GM21360 (cell line): ENCODE measurements around the gene A4GNT.
A peak's percentile ranks its signal among the peaks of the same experiment; 100 is the strongest.
"Not testable (repeated sequence)": the region's sequence is repeated elsewhere in the genome, so short reads cannot be mapped to it uniquely, and the experiment has no call there.

Experiments
- ATAC-seq: cut with Tn5 transposase; IDR thresholded peaks from one replicate; pipeline ENCODE4 v1.9.1; 2021; ENCODE audit warnings: mild to moderate bottlenecking, moderate library complexity; ENCODE audit not compliant: unreplicated experiment

A4GNT gene

DNA sequence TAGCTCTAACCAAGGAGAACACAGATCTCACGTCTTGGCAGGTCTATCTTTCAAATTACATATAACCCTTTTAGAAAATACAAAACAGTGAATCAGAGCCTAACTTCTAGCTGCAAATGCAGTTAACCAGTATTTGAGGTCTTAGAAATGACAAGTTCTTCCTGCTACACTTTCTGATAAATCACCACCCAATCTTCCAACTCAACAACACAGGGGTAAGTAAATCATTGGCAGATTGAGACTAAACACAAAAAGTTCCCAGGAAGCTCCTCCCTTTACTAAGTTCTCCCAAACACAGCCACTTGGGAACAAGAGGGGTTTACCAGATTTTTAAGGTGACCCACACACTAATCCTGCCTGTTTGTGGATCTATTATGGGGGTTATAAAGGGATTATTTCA is at the start of gene A4GNT:
A4GNT (minus strand) TSS at position 152 of the 400 bp plus-strand sequence. CDS start 1,134 bp downstream, outside the sequence.
- no peak for ATAC-seq

DNA sequence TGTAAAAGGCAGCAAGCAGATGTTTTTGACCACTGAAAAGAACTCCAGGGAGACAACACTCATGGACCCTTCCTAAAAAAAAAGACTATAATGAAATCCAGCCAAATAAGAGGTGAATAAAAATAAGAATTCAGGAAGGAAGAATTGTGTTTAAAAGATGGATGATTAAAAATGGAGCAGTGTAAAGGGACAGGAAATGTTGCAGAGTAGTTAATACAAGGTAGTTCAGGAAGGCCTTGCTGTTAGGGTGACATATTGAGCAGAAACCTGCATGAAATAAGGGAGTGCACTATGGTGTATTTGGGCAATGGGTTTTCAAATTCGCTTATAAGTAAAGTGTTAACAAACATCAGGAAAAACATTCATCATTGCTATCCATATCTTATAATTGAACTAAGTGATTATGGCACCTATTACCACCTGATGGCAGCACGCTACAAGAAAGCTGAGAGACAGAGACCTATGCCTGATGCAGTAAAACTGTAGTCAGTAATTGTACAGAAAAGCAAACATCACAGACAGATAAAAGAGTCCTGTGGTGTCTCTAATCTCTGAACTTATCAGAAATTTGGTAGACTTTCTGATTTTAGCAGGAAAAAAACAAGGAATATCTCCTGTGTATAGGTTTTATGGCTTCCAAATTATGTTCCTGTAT is 48.3 kb upstream of the A4GNT start:
- ATAC-seq, result no peak

- peak; percentile 86 for ATAC-seq
These were observed 42.4 kb upstream of the A4GNT start, which contains the start of gene DBR1 for GRCh38 chr3:138174421-138175131. Gene DBR1 (minus strand): TSS chr3:138174921. CDS start chr3:138174795, 126 bp downstream.

DNA sequence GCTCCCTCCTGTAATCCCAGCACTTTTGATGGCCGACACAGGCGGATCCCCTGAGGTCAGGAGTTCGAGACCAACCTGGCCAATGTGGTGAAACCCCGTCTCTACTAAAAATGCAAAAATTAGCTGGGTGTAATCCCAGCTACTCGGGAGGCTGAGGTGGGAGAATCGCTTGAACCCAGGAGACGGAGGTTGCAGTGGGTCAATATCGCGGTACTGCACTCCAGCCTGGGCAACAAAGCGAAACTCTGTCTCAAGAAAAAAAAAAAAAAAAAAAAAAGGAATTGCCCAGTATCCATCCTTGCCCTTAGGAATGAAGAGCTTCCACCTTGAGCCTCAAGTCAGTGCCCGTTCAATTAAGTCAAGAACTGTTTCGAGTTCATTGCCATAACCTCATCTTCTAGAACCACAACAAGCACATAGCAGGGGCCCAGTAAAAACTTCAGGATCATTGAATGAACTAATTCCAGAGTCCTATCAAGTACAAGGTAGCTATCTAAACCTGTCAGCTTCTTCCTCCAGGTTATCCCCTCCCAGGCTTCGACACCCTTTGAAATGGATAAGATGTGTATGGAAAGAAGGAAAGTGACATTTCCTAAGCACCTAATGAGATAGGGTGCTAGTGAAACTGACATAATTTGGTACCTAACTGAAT is 41.7 kb upstream of the A4GNT start:
- ATAC-seq, result no peak

DNA sequence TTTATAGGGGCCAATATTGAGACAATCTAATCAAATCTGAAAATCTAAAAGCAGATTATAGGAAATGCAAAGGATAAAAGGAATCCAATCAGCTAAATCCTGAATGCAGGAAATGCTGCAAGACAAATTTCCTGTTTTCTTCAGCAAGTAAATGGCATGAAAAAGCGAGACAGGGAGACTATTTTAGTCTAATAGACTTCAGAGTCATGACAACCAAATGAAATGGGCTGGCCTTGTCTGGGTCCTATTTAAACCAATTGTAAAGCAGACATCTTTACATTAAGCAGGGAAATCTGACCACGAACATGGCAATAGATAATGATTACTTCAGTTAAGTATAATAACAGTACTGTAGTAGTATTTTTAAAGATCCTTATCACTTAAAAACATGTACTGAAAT is 40.4 kb upstream of the A4GNT start:
- ATAC-seq, result no peak

DNA sequence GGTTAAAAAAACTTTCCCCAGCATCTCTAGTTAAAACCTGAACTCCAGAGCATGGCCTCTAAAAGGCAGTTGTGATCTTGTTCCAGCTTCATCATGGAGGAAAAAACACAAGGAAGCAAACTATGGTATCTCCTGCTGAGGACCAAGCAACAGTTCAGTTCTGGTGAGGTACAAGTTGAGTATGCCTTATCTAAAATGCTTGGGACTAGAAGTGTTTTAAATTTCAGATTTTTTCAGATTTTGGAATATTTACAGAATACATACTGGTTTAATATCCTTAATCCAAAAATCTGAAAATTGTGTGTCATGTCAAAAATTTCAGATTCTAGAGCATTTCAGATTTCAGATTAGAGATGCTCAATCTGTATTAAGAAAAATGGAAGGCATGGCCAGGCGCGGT is 32.9 kb upstream of the A4GNT start:
- ATAC-seq, result no peak

DNA sequence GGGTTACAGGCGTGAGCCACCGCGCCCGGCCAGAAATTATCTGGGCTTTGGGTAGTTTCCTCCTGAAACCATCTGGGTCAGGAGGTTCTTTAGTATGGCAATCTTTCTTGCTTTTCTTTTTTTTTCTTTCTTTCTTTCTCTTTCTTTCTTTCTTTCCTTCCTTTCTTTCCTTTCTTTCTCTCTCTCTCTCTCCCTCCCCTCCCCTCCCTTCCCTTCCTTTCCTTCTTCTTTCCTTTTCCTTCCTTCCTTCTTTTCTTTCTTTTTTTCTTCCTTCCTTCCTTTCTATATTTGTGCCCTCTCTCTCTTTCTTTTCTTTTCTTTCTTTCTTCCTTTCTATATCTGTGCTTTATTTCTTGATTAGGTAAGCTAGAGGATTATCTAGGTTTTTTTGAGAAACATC is 25.6 kb upstream of the A4GNT start:
- ATAC-seq, result no peak

GRCh38 chr3:138154534-138154933 is 22.3 kb upstream of the A4GNT start:
- no peak for ATAC-seq

GRCh38 chr3:138148503-138148902 is 16.3 kb upstream of the A4GNT start:
- ATAC-seq, result no peak

DNA sequence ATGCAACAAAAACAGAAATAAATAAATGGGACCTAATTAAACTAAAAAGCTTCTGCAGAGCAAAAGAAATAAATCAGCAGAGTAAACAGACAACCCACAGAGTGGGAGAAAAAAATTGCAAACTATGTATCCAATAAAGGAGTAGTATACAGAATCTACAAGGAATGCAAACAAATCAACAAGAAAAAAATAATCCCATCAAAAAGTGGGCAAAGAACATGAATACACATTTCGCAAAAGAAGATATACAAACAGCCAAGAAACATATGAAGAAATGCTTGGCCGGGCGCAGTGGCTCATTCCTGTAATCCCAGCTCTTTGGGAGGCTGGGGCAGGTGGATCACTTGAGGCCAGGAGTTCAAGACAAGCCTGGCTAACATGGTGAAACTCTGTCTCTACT is 10.0 kb upstream of the A4GNT start:
- not testable (repeated sequence) for ATAC-seq

- ATAC-seq, result no peak
These were observed 8.8 kb upstream of the A4GNT start for GRCh38 chr3:138140940-138141339.

DNA sequence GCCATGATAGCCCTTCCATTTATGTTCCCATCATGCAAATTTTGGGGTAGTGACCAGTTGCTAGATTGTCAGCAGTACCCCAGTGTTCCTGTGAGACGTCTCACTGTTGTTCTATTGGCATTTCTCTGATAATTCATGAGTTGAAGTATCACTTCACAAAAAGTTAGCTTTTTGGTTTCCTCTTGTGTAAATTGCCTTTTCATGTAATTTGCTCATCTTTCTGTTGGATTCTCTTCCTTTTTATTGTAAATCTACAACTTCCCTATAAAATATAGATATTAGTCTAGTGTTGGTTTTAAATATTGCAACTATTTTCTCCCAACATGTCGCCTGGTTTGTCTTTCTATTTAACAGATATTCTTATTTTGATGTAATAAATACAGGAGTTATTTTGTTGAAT is 7.5 kb upstream of the A4GNT start:
- no peak for ATAC-seq

- ATAC-seq, result no peak
These were observed 5.7 kb upstream of the A4GNT start for GRCh38 chr3:138137861-138138260.

DNA sequence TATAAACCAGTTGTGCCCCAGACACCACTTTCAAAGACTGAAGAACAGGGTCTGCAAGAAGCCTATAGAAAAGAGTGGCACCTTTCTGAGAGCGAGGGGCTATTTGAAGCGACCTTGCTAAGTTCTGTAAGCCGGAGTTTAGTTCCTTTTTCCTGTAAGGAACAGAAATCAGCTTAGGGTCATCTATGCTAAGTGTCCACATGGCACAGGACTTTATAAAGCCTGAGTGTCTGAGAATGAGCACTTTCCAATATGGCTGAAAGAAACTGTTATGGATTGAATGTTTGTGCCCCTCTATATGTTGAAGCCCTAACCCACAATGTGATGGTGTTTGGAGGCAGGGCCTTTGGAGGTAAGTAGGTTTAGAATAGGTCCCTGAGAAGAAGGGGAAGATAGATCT is 4.0 kb upstream of the A4GNT start:
- ATAC-seq, result no peak

DNA sequence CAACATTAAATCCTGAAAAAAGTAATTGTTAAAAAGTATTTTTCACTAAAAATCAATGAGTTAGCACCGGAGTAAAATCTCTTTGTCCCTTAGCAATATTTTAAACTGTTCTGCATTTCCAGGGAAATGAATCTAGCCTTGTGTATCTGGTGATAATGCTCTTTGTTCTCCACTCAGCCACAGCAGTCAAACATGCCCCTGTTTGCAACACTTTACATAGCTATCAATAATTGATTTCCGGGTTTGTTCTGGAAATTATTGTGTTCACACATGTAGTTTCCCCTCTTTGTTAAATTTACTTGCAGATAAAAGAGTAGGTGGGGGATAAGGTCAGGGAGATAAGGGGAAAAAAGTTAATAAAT is 3.6 kb upstream of the A4GNT start:
- ATAC-seq, result no peak

- no peak for ATAC-seq
These were observed 3.1 kb upstream of the A4GNT start for GRCh38 chr3:138135146-138135832.

- no peak for ATAC-seq
These were observed 4.4 kb downstream of the A4GNT start for GRCh38 chr3:138127636-138128365.

DNA sequence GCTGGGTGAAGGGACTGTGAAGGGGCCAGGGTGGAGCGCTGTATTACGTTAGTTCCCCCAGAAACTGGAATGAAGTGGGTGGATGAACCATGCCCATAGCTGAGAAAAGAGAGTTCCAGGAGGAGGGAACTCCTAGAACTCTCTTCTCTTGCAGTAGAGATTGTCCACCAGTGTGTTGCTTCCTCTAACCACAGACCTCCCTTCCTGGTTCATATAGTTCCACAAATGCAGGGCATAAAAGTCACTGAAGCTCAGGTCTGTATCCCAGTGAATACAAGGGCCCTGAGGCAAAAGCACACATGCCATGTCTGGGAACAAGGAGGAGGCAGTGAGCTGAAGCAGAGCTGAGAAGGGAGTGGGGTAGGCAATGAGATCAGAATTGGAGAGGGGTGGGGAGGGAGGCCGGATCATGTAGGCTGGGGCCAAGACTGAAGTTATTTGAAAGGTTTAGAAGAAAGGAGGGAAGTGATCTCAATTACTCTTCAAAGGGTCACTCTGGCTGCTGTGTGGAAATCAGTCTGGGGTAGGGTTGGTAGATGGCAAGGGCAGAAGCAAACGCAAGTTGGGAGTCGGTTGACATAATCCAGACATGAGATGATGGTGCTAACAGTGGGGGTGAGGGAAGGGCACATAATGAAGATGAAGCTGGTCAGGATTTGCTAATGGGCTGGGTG is 6.5 kb downstream of the A4GNT start:
- no peak for ATAC-seq

DNA sequence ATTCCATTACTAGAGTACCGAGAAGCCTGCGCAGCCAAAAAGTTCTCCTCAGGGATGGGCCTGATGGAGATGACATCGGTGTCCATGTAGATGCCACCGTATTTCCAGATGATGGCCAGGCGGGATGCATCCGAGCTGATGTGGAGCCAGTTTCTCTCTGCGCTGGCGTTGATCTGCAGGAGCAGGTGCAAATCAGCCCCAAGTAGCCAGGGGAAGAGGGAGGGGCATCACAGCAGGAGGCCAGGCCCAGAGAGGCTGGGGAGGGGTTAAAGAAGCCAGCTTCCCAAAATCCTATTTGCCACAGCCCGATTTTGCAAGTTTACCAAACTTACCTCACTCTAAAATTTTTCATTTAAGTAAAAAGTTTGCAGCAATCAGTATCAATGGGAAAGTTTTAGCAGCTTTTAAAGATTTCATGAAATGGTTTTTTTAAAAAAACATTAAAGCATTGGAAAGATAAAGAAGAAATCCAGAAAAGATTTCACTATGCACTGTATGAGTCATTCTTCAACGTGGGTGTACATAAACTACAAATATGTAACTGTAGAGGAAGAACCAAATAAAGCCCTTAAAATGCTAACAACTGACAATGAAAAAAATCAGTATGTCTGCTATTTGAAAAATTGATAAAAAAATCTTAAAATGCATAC is 7.4 kb downstream of the A4GNT start:
- ATAC-seq, result no peak

DNA sequence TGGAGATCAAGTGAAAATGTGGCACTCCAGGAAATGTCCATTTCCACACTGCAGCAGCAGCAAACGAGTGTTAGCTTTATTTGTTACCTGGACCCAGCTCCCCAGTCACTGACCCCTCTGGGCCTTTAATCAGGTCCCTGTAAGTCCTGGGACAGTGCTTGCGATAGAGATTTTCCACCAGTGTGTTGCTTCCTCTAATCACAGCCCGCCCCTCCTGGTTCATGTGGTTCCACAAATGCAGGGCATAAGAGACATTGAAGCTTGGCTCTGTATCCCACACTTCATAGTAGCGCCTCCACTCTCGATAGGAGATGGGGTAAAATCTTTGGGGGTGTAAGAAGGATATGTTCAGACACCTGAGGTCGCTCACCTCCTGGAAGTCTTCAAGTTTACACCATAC is 8.0 kb downstream of the A4GNT start:
- no peak for ATAC-seq
